OCI-LY7 (cell line): Measurements from ENCODE around the gene LY6G5C.

ENCODE experiments used
- CTCF ChIP-seq: fragments of 200-600 bp; sonication (generic); conservative IDR thresholded peaks from 2 replicates; pipeline ENCODE4 v1.5.1; 2014; ENCODE audit warnings: mild to moderate bottlenecking, antibody characterized with exemption, low read length, moderate library complexity, mixed read lengths
- EZH2phosphoT487 ChIP-seq: fragments of 200-600 bp; sonication (generic); IDR thresholded peaks from 2 replicates; pipeline ENCODE4 v1.6.1; 2018; ENCODE audit warnings: low read depth, borderline replicate concordance, mild to moderate bottlenecking, mixed run types, antibody characterized with exemption, low read length, moderate library complexity, mixed read lengths

GRCh38 chr6:31636698-31637596 lies 43.9 kb downstream of the LY6G5C start:
- TF ChIP-seq CTCF (no peak), EZH2phosphoT487 (no peak)
